LNCAP (cell line): ENCODE data around the gene PTPRN2.

Experiments used
- TF ChIP-seq, protein P1 (sequence below): fragments of 450-650 bp; IDR thresholded peaks from 2 replicates; pipeline ENCODE4 v1.5.1; 2017; ENCODE audit warnings: mild to moderate bottlenecking

PTPRN2 gene

DNA sequence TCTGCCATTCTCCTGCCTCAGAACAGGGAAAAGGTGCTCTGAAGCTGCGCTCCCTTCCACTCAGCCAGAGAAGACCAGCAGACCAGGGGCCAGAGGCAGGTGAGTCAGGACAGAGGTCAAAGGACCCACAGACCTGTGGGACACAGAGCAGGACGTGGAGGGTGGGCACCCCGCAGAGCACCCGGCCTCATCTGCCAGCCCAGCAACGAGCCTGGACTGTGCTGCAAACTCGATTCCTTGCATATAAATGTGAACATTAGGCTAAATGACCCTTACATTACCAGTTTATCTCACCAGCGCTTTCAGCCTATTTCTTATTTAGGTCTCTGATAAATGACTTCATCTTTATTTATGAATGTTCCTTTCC, 50.1 kb downstream of the PTPRN2 start:
- TF ChIP-seq, protein P1, sequence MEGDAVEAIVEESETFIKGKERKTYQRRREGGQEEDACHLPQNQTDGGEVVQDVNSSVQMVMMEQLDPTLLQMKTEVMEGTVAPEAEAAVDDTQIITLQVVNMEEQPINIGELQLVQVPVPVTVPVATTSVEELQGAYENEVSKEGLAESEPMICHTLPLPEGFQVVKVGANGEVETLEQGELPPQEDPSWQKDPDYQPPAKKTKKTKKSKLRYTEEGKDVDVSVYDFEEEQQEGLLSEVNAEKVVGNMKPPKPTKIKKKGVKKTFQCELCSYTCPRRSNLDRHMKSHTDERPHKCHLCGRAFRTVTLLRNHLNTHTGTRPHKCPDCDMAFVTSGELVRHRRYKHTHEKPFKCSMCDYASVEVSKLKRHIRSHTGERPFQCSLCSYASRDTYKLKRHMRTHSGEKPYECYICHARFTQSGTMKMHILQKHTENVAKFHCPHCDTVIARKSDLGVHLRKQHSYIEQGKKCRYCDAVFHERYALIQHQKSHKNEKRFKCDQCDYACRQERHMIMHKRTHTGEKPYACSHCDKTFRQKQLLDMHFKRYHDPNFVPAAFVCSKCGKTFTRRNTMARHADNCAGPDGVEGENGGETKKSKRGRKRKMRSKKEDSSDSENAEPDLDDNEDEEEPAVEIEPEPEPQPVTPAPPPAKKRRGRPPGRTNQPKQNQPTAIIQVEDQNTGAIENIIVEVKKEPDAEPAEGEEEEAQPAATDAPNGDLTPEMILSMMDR, result no peak

DNA sequence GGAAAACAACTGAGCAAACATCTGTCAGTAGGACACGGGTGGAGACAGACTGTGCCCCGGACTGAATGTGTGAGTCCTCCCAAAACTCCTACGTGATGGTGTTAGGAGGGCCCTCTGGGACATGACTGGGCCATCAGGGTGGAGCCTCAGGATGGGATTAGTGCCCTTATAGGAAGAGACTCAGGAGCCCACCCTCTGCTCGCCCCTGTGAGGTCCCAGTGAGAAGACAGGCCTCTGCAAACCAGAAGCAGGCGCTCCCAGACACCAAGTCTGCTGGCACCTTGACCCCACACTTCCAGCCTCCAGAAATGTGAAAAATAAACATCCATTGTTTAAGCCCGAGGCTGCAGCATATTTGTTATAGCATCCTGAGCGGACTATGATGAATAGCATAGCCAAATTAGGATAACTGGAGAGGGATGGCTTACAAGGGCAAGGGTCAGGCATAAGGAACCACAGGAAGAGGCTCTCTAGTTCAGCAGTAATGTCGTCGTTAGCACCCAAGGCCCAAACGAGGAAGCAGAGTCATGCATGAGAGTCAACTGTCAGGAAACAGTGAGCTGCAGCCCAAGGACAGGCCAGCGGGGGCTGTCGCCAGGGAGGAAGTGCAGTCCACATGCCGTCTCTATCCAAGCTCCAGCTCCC, 50.6 kb downstream of the PTPRN2 start:
- TF ChIP-seq, protein P1, result no peak

DNA sequence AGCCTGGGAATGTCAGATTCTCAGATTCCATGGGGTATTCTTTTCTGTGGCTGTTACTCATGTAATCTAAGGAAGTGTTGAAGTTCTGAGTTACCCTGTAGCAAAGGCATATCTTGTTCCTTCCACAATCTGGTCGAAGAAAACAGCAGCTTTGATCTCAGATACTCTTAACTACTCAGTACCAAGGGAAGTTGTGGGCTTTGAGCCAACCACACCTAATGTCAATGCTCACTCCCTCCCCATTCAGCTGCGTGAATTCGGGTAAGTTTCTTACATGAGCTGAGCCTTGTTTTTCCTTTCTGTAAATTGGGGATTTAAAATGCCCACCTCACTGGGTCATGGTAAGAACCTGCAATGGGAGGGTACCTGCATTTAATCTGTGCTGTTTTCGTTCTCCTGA, 52.5 kb downstream of the PTPRN2 start:
- TF ChIP-seq, protein P1, result no peak

DNA sequence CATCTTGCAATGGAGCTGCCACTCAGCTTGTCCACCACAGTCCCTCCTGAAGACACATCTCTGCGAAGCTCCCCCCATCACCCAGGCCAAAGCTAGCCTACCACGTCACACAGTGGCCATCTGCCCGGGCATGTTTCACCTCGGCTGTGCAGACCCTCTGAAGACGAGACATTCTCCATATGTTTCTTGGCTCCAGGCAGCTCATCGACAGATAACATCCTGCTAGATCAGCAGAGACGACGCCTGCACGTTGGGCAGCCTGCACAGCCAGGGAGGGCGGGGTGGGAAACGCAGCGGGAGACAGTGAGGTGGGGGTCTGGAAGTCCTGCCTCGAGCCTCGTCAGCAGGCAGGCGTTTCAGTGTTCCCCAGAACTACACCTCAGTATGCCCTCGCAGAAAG, 53.0 kb downstream of the PTPRN2 start:
- TF ChIP-seq, protein P1, result no peak

DNA sequence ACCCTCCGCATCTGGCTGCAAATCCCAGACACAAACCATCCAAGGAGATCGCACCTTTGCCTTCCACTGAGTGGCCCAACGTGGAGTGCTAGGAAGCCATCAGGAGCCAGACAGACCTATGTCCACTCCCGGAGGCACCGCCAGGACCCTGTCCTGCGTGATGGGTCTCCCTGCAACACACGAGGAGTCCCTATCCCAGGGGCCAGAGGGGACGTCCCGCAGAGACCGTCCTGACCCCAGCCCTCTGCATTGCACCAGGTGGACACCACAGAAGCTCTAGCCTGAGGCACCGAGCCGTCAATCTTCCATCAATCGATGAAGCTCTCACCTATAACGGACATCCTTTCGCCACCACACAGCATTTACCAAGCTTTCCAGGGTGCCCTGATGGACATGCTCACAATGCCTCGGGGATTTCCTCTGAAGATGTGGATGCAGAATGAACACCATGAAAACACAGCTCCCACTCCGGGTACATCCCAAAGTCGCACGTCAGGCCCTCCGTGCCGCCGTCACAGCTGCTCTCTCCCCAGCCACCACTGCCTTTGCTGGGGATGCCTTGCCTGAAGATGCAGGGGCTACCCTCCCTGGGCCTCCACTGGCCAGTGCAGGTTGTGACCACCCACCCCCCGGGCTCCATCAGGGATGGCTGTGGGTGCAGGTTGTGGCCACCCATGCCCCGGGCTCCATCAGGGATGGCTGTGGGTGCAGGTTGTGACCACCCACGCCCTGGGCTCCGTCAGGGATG, 54.1 kb downstream of the PTPRN2 start:
- TF ChIP-seq, protein P1, result no peak

DNA sequence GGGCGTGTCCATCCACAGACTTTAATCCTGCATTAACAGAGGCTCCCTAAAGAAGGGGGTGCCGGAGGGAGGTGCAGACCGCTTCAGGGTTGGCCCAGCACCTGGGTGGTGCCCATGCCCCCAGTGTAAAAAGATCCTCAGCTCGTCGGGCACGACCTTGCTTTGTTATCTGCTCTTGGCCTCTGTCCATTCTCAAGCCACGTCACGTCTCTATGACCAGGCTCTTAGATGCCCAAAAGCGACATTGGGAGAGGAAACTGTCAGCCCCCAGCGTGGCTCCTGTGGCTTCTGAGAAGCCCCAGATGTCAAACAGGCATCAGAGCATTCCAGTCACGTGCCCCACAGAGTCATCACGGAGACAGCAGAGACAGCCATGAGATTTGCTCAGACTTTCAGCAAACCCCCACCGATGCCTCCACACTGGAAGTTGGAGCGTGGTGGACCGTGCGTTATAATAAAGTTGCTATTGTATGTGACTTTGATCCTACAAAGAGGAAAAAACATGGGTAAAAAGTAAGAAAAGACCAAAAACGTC, 55.5 kb downstream of the PTPRN2 start:
- TF ChIP-seq, protein P1, result no peak

DNA sequence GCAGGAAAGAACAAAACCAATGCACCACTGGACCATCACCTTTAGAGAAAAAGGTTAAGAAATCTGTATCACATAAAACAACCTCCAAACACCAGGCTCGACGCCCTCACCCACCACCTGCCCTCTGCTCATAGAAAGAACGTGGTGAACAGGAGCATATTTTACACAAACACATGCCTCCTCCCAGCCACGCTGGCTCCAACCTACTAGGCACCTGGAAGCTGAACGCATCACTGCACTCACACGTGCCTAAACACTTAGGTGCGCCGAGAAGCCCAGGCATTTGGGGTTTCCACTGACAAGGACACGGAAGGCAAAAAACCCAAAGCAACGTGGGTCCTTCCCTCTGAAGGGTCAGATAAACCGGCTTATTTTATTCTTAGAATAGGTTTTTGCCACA, 56.0 kb downstream of the PTPRN2 start:
- TF ChIP-seq, protein P1, result no peak
